ENCODE results near the gene KIDINS220.

DNA sequence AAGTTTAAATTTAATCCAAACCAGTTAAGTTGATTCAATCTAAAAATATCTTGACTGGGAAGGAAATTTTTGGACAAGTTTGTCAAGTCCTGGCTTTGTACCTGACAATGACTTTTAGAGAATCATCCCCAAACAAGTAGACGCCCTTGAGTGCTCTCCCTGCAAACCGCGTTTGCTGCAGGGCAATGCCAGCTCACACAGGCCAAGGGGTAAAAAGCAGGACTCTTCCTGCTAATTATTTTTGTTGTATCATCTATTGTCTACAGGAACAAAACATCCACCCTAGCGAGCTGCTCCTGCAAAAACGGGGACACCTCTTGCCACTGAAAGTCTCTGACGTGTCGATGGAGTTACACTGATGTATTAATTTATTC, 144.6 kb downstream of the KIDINS220 start:
- no peak for TF ChIP-seq EZH2 (conservative IDR thresholded peaks at IDR 0.05; ENCODE audit: low read depth, low read length)
- no peak for TF ChIP-seq YY1 (IDR thresholded peaks at IDR 0.05; ENCODE audit: insufficient read depth, insufficient replicate concordance, low read depth, low read length)
- TF ChIP-seq POLR2AphosphoS5 (IDR thresholded peaks at IDR 0.05; ENCODE audit: low read depth, low read length): no peak
- no peak for TF ChIP-seq JUN (CRISPR knock-in tag; IDR thresholded peaks at IDR 0.05)
- no peak for TF ChIP-seq SMARCC2 (IDR thresholded peaks at IDR 0.05)

Measured in HepG2 (cell line).